SK-N-SH (cell line): ENCODE measurements around the gene MSH2. TPM values are rescaled to one million over a fixed set of nuclear protein-coding genes. Genes with fewer than 3 reads are reported as not detected.

Source experiments
- CTCF ChIA-PET: fragments of 300-600, 350-600 bp; formaldehyde crosslinking; extraction: SDS; loops from one replicate; lab custom pipeline; 2021; lab: Yijun Ruan, JAX
- POLR2A ChIA-PET: fragments of 350-600 bp; sonication (Branson Sonifier 250); formaldehyde crosslinking; extraction: SDS; loops from one replicate; lab custom pipeline; 2020; ENCODE audit warnings: antibody characterized with exemption, inconsistent platforms; lab: Yijun Ruan, JAX
- DNase-seq: peaks from one replicate; pipeline ENCODE4 v3.0.0; 2012
- H2AFZ ChIP-seq: fragments of 200-600 bp; sonication (generic); 2 replicates; pipeline ENCODE4 v1.8.1; 2016; ENCODE audit warnings: antibody characterized with exemption, mild to moderate bottlenecking, low read depth
- H3F3A ChIP-seq: fragments of 200-600 bp; sonication (generic); replicated peaks from 2 replicates; pipeline ENCODE3; 2016; ENCODE audit warnings: antibody characterized with exemption, mild to moderate bottlenecking; ENCODE audit not compliant: insufficient read depth
- H3K27ac ChIP-seq, 2 experiments: fragments of 200-500 bp in 1 of 2; fragments of 200-600 bp in 1 of 2; sonication (Bioruptor generic) in 1 of 2; sonication (generic), shearing (Covaris generic) in 1 of 2; 2 replicates each; pipeline versions ENCODE4 v1.5.1 to v1.6.1; 2014 to 2016; ENCODE audit warnings: low read depth in 2 of 2, inconsistent platforms in 1 of 2, low read length in 1 of 2, mild to moderate bottlenecking in 1 of 2, mixed read lengths in 1 of 2
- H3K27me3 ChIP-seq: fragments of 200-600 bp; sonication (generic), shearing (Covaris generic); 2 replicates; pipeline ENCODE4 v1.6.1; 2016; ENCODE audit warnings: mixed run types; ENCODE audit not compliant: insufficient read depth
- H3K36me3 ChIP-seq, 2 experiments: fragments of 200-500 bp in 1 of 2; fragments of 200-600 bp in 1 of 2; sonication (Bioruptor generic) in 1 of 2; sonication (generic) in 1 of 2; replicated peaks in 1 of 2; 2 replicates each; pipeline versions ENCODE3 to v1.5.1; 2014 to 2016; ENCODE audit warnings: low read length in 1 of 2, mild to moderate bottlenecking in 1 of 2; ENCODE audit not compliant: insufficient read depth in 2 of 2, control insufficient read depth in 1 of 2
- H3K4me1 ChIP-seq, 2 experiments: fragments of 200-500 bp in 1 of 2; fragments of 200-600 bp in 1 of 2; sonication (Bioruptor generic) in 1 of 2; sonication (generic), shearing (Covaris generic) in 1 of 2; 2 replicates each; pipeline versions ENCODE4 v1.5.1 to v1.6.1; 2014 to 2016; ENCODE audit warnings: low read depth in 1 of 2, low read length in 1 of 2, mixed run types in 1 of 2; ENCODE audit not compliant: insufficient read depth in 2 of 2, control insufficient read depth in 1 of 2
- H3K4me2 ChIP-seq: fragments of 200-600 bp; sonication (generic), shearing (Covaris generic); 2 replicates; pipeline ENCODE4 v1.6.1; 2017; ENCODE audit warnings: mixed run types
- H3K4me3 ChIP-seq, 2 experiments: fragments of 200-500 bp in 1 of 2; fragments of 200-600 bp in 1 of 2; sonication (Bioruptor generic) in 1 of 2; sonication (generic), shearing (Covaris generic) in 1 of 2; 2 replicates each; pipeline versions ENCODE4 v1.5.1 to v1.8.1; 2014 to 2016; ENCODE audit warnings: low read depth in 2 of 2, inconsistent platforms in 1 of 2, low read length in 1 of 2, mild to moderate bottlenecking in 1 of 2, mixed read lengths in 1 of 2, moderate library complexity in 1 of 2
- H3K79me2 ChIP-seq: fragments of 200-600 bp; sonication (generic); 2 replicates; pipeline ENCODE4 v1.8.1; 2017; ENCODE audit warnings: mild to moderate bottlenecking; ENCODE audit not compliant: insufficient read depth
- H3K9ac ChIP-seq: fragments of 200-600 bp; sonication (generic); 2 replicates; pipeline ENCODE4 v1.6.1; 2017; ENCODE audit warnings: mixed run types
- H3K9me2 ChIP-seq: fragments of 200-600 bp; sonication (generic); 2 replicates; pipeline ENCODE4 v1.6.1; 2017; ENCODE audit warnings: mixed run types
- H3K9me3 ChIP-seq: fragments of 200-600 bp; sonication (generic); 2 replicates; pipeline ENCODE4 v1.6.1; 2017; ENCODE audit warnings: mixed run types, mild to moderate bottlenecking, moderate library complexity
- H4K20me1 ChIP-seq: fragments of 200-600 bp; sonication (generic); 2 replicates; pipeline ENCODE4 v1.6.1; 2017; ENCODE audit warnings: mild to moderate bottlenecking, mixed run types; ENCODE audit not compliant: insufficient read depth
- CHD2 ChIP-seq: fragments of 150-350 bp; IDR thresholded peaks from 2 replicates; pipeline ENCODE4 v1.6.1; 2018; ENCODE audit warnings: low read length; ENCODE audit not compliant: partially characterized antibody
- EP300 ChIP-seq, 2 experiments: IDR thresholded peaks; 2 replicates each; pipeline versions ENCODE4 v1.4.0 to v1.6.1; 2012; ENCODE audit warnings: borderline replicate concordance in 1 of 2, low read depth in 1 of 2, low read length in 1 of 2
- FOSL2 ChIP-seq: IDR thresholded peaks from 2 replicates; pipeline ENCODE4 v1.4.0; 2012; ENCODE audit warnings: low read depth, mild to moderate bottlenecking, moderate library complexity, borderline replicate concordance
- FOXJ3 ChIP-seq: sonication (generic); formaldehyde crosslinking; IDR thresholded peaks from 2 replicates; pipeline ENCODE4 v1.5.1; 2020; ENCODE audit warnings: mild to moderate bottlenecking, missing genetic modification reagents
- JUND ChIP-seq: IDR thresholded peaks from 2 replicates; pipeline ENCODE4 v1.4.0; 2012
- MAX ChIP-seq: IDR thresholded peaks from 2 replicates; pipeline ENCODE4 v1.4.0; 2012; ENCODE audit warnings: low read depth
- MEF2A ChIP-seq: IDR thresholded peaks from 2 replicates; pipeline ENCODE4 v1.4.0; 2012; ENCODE audit warnings: low read depth, borderline replicate concordance
- MXI1 ChIP-seq: IDR thresholded peaks from 2 replicates; pipeline ENCODE4 v1.6.1; 2012; ENCODE audit warnings: mild to moderate bottlenecking, low read depth, low read length, improper control_type of control experiment
- RAD21 ChIP-seq: IDR thresholded peaks from 2 replicates; pipeline ENCODE4 v1.6.1; 2012; ENCODE audit warnings: mild to moderate bottlenecking, low read length
- RFX5 ChIP-seq: IDR thresholded peaks from 2 replicates; pipeline ENCODE4 v1.6.1; 2012; ENCODE audit warnings: mild to moderate bottlenecking, improper control_type of control experiment, low read length
- SIN3A ChIP-seq: IDR thresholded peaks from 2 replicates; pipeline ENCODE4 v1.6.1; 2012; ENCODE audit warnings: low read depth, mild to moderate bottlenecking, low read length, moderate library complexity, borderline replicate concordance
- TEAD4 ChIP-seq: IDR thresholded peaks from 2 replicates; pipeline ENCODE4 v1.4.0; 2012; ENCODE audit warnings: mild to moderate bottlenecking, borderline replicate concordance; ENCODE audit not compliant: insufficient read depth
- USF2 ChIP-seq: fragments of 150-350 bp; IDR thresholded peaks from 2 replicates; pipeline ENCODE4 v1.6.1; 2017; ENCODE audit warnings: antibody characterized with exemption, low read length, low read depth, borderline replicate concordance
- YY1 ChIP-seq: IDR thresholded peaks from 2 replicates; pipeline ENCODE4 v1.4.0; 2012; ENCODE audit warnings: low read depth, mild to moderate bottlenecking
- ZBTB33 ChIP-seq: IDR thresholded peaks from 2 replicates; pipeline ENCODE4 v1.4.0; 2012; ENCODE audit warnings: low read depth, borderline replicate concordance
- WGBS: methylation state at CpG from one replicate; pipeline ENCODE4 v1.1.6; 2017; ENCODE audit warnings: low lambda C conversion rate; 5-methylcytosine and 5-hydroxymethylcytosine counted together
- polyA plus RNA-seq, 3 experiments: library from polyadenylated mRNA; depleted of rRNA; stranded (reverse); fragments of >200 nt; gene quantifications; 2 replicates each; pipeline ENCODE4 v1.2.3, GENCODE V29; 2012

MSH2 gene
- polyA plus RNA-seq, 1 of the 3 experiments (the other 2 are of a cell fraction) = 13.7 TPM

- no peak overlapping the region for H3K9ac ChIP-seq
- WGBS = 23% methylated on average over 7 of the region's 8 CpGs
Observed at GRCh38 chr2:47503481-47504070, 100.6 kb downstream of the MSH2 start.

GRCh38 chr2:47504174-47504810 is 101.3 kb downstream of the MSH2 start:
- no peaks in the 10 kb centered on the region for H3K79me2 ChIP-seq
- no peaks in the 10 kb centered on the region for H3K36me3 ChIP-seq
- ChIA-PET POLR2A (no interaction called here), CTCF (interaction anchor here (1.8 kb wide), 1 partner anchor 17 kb away, joined by 6 read pairs; no protein-coding TSS in a partner anchor)
- H3K27ac ChIP-seq = no peak overlapping the region
- H3F3A ChIP-seq = no peaks in the 10 kb centered on the region
- 0 out of 2 replicates have a peak, but pooled peaks cover 3% of the 10 kb centered on the region for H3K27me3 ChIP-seq
- no peak overlapping the region for H3K4me3 ChIP-seq
- no peaks in the 10 kb centered on the region; the same call in 1 of the 2 replicates for H3K9me3 ChIP-seq
- no peaks in the 10 kb centered on the region for H3K9me2 ChIP-seq
- TF ChIP-seq USF2 (no peak), JUND (no peak), FOSL2 (no peak), MXI1 (no peak), YY1 (no peak), RFX5 (no peak)
- H3K9ac ChIP-seq = no peak overlapping the region
- WGBS = 75% methylated on average over 5 of the region's 6 CpGs
- H3K4me1 ChIP-seq = peaks cover 0 to 10% of the 10 kb centered on the region in 2 experiments; a peak in 1 of 4 replicates
- no peaks in the 10 kb centered on the region for H4K20me1 ChIP-seq
- no peak overlapping the region for H3K4me2 ChIP-seq
- DNase-seq = no peak
- H2AFZ ChIP-seq = no peak overlapping the region

More at GRCh38 chr2:47503481-47504070, 100.6 kb downstream of the MSH2 start:
- TF ChIP-seq MEF2A (no peak), SIN3A (no peak), MAX (no peak), FOSL2 (no peak), TEAD4 (no peak), RAD21 (no peak), MXI1 (no peak), ZBTB33 (no peak), CHD2 (no peak), EP300 (IDR thresholded peaks at IDR 0.05; ENCODE audit: borderline replicate concordance in 1 of 2, low read depth in 1 of 2, low read length in 1 of 2) (no peak), JUND (no peak), FOXJ3 (CRISPR knock-in tag) (no peak)
- TF ChIP-seq, all 33 proteins: peak for 0
- Histone ChIP-seq H2AFZ (no peak overlapping the region), H3F3A (no peaks in the 10 kb centered on the region), H4K20me1 (no peaks in the 10 kb centered on the region), H3K4me3 (no peak overlapping the region), H3K4me2 (no peak overlapping the region), H3K36me3 (no peaks in the 10 kb centered on the region), H3K79me2 (no peaks in the 10 kb centered on the region), H3K4me1 (peaks cover 0 to 10% of the 10 kb centered on the region in 2 experiments; a peak in 1 of 4 replicates), H3K9me2 (no peaks in the 10 kb centered on the region), H3K27me3 (0 out of 2 replicates have a peak, but pooled peaks cover 3% of the 10 kb centered on the region), H3K9me3 (no peaks in the 10 kb centered on the region; the same call in 1 of the 2 replicates), H3K27ac (no peak overlapping the region)
- ChIA-PET POLR2A (no interaction called here), CTCF (interaction anchor here (0.6 to 1.8 kb wide), 2 partner anchors 18 to 450 kb away, joined by 3 to 6 read pairs; no protein-coding TSS in a partner anchor)
- DNase-seq = no peak
